ENCODE data around the gene LRRN3.

- TF ChIP-seq HDAC2 (IDR thresholded peaks at IDR 0.05) (no peak), FOSL2 (IDR thresholded peaks at IDR 0.05) (no peak), FOSL2 (CRISPR knock-in tag; IDR thresholded peaks at IDR 0.05) (no peak), TP53 (CRISPR knock-in tag; IDR thresholded peaks at IDR 0.05) (no peak), BHLHE40 (IDR thresholded peaks at IDR 0.05; ENCODE audit: low read depth, low read length) (no peak), EP300 (IDR thresholded peaks at IDR 0.05) (no peak), NFE2L2 (conservative IDR thresholded peaks at IDR 0.05; ENCODE audit: low read length) (no peak), CTCF (IDR thresholded peaks at IDR 0.05) (no peak), POLR2A (IDR thresholded peaks at IDR 0.05; ENCODE audit: low read length) (no peak), MYC (IDR thresholded peaks at IDR 0.05; ENCODE audit: borderline replicate concordance, low read length) (no peak), RNF2 (IDR thresholded peaks at IDR 0.05; ENCODE audit: borderline replicate concordance, low read depth) (no peak), USF2 (IDR thresholded peaks at IDR 0.05) (no peak), MAFK (IDR thresholded peaks at IDR 0.05; ENCODE audit: partially characterized antibody) (no peak)
These were observed 71.8 kb downstream of the LRRN3 start for GRCh38 chr7:111162692-111163091.
